TTC549 (cell line): ENCODE measurements around the gene CSMD2.

Experiments used
- FAIRE-seq: peaks from 2 replicates; lab custom pipeline; 2012; peaks lifted over from hg19 to GRCh38; lab: Jason Lieb, UNC

CSMD2 gene

GRCh38 chr1:33743221-33743998 lies 421.6 kb downstream of the CSMD2 start:
- FAIRE-seq, result no peak

GRCh38 chr1:33742663-33743062 lies 422.4 kb downstream of the CSMD2 start:
- FAIRE-seq, result no peak

- no peak for FAIRE-seq
These were observed 423.3 kb downstream of the CSMD2 start for GRCh38 chr1:33741749-33742148.

- FAIRE-seq, result no peak
These were observed 424.8 kb downstream of the CSMD2 start for GRCh38 chr1:33740040-33740744.

- FAIRE-seq, result no peak
These were observed 426.1 kb downstream of the CSMD2 start for GRCh38 chr1:33738976-33739375.

- FAIRE-seq, result no peak
These were observed 426.5 kb downstream of the CSMD2 start for GRCh38 chr1:33738536-33738935.

- no peak for FAIRE-seq
These were observed 428.5 kb downstream of the CSMD2 start for GRCh38 chr1:33736496-33736895.

GRCh38 chr1:33735624-33736023 lies 429.4 kb downstream of the CSMD2 start:
- no peak for FAIRE-seq

- FAIRE-seq, result no peak
These were observed 437.7 kb downstream of the CSMD2 start for GRCh38 chr1:33727310-33727709.

GRCh38 chr1:33726274-33726804 lies 438.7 kb downstream of the CSMD2 start:
- FAIRE-seq, result no peak

- no peak for FAIRE-seq
These were observed 439.4 kb downstream of the CSMD2 start for GRCh38 chr1:33725556-33726160.

GRCh38 chr1:33725037-33725436 lies 440.0 kb downstream of the CSMD2 start:
- no peak for FAIRE-seq

GRCh38 chr1:33724348-33724747 lies 440.7 kb downstream of the CSMD2 start:
- FAIRE-seq, result no peak

GRCh38 chr1:33723251-33723650 lies 441.8 kb downstream of the CSMD2 start:
- FAIRE-seq, result no peak

- FAIRE-seq, result no peak
These were observed 443.7 kb downstream of the CSMD2 start for GRCh38 chr1:33721301-33721815.

- FAIRE-seq, result no peak
These were observed 445.0 kb downstream of the CSMD2 start for GRCh38 chr1:33719771-33720670.

- FAIRE-seq, result no peak
These were observed 445.7 kb downstream of the CSMD2 start for GRCh38 chr1:33719326-33719725.

GRCh38 chr1:33718186-33718585 lies 446.8 kb downstream of the CSMD2 start:
- no peak for FAIRE-seq

- no peak for FAIRE-seq
These were observed 447.9 kb downstream of the CSMD2 start for GRCh38 chr1:33716976-33717688.

GRCh38 chr1:33715195-33715811 lies 449.7 kb downstream of the CSMD2 start:
- FAIRE-seq, result no peak

- FAIRE-seq, result no peak
These were observed 450.6 kb downstream of the CSMD2 start for GRCh38 chr1:33714421-33714820.
